HG03378 (cell line): ENCODE measurements around the gene MYO5B.
A peak's percentile ranks its signal among the peaks of the same experiment; 100 is the strongest.
"Not testable (repeated sequence)": the region's sequence is repeated elsewhere in the genome, so short reads cannot be mapped to it uniquely, and the experiment has no call there.

Experiments
- ATAC-seq: cut with Tn5 transposase; IDR thresholded peaks from one replicate; pipeline ENCODE4 v1.9.1; 2021; ENCODE audit warnings: mild to moderate bottlenecking, moderate library complexity; ENCODE audit not compliant: unreplicated experiment

MYO5B gene

DNA sequence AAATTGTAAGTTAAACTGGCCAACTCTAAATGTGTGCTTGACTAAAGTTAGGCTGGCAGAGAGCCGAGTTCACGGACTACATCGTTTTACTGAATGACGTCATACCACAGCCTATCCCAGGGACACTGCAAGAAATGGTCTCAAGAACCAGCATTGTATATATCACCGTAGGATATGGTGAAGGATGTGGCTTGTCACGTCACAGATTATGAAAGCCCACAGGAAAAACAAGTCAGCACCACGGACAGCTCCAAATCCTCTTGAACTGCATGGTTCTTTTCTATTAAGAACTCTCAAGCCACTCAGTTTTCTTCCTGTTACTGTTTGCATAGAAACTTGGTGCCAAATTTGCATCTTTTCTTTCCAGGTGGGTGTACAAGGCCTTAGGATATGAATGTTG, 296.5 kb downstream of the MYO5B start:
- no peak for ATAC-seq

DNA sequence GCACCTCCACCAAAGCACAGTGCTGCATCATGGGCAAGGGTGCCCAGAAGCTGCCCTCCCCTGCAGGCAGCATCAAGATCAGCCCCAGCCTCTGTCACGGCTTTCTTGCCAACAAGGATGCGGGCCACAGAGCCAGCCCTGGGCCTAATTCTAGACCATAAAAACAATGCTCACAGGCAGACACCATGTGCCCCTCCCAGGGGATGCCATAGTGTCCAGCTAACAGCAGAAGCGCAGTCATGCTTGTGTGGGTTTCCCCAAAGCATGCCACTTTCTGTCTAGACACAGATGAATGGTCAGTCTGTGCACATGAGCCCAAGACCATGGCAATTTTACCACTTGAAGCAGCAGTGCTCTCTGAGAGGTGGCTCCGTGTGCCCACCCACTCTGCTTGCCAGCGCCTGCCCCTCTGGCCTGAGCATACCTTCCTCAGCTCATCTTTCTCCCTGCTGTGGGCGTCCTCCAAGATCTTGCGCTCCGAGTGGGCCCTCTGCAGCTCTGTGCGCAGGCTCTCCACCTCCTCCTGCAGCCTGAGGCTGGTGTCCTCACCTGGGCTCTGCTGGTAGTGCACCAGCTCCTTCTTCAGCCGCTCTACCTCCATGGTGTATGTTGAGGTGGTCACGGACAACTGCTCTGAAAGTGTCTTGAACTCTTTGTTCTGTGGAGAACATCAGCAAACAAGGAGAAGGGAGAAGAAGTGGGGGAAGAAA, 300.3 kb downstream of the MYO5B start:
- no peak for ATAC-seq

DNA sequence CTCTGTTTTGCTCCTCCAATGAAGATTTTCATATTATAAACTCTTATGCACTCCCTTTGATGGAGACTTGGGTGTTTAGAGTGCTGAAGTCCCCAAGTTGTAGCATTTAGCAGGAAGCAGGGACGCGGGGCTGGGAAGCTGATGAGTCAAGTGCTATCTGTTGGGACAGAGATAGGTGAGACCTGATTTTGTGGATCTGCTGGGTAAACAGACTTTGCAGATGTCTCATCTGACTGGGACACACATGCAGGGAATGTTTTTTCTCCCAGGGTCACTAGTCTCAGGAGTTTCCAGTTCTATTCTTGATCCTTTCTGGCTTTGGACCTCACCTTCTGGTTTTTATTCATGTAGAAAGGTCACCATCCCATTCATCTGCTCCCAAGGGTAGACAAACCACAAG, 301.9 kb downstream of the MYO5B start:
- no peak for ATAC-seq

DNA sequence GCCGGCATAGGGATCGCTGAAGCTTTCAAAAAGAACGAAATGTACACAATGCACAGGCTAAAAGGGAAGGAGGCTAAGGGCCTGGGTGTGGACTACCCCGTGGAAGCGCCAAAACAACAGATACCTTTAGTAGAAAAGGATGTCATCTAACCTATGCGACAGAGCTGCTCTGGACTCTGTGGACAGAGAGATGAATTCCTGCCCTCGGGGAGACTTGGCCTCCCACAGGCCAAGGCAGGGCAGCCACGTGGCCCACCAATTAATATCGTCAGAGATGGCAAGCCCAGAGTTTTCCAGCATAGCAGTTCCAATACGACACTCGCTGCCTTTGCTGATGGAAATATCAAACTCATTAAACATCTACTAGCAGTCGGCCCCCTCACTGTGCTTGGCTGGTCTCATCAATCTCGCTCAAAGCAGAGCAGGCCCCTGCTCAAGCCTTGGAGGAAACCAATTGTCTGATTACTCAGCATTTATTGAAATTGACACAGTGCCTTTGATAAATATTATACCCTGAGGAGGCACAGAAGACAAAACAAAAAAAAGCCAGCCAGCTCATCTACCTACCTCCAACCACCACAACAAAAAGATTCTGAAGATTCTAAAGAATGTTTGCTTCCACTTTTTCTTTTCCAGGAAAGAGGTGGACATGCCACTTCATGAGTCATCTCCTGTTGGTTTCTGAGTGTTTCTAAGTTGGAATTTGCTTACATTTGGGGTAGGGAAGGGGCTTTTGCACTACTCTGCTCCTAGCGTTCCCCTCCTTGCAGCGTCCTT, 302.6 kb downstream of the MYO5B start:
- no peak for ATAC-seq

DNA sequence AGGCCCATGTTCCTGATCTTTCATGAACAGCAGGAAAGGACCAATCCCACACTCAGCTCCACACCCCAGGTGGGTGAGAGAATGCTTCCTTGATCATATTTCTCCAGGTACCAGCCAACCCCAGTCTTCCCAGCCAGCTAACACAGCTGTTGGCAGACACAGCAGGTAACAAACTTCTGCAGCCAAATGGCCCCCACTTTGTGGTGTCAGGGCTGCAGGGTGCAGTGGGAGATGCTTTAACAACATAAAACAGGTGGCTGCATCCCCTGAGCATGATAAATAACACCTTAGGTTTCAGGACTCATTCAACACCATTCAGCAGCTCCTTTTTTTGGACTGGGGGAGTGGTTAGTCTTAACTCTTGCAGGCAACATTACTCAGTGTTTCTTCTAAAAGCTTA, 304.9 kb downstream of the MYO5B start:
- ATAC-seq = no peak

DNA sequence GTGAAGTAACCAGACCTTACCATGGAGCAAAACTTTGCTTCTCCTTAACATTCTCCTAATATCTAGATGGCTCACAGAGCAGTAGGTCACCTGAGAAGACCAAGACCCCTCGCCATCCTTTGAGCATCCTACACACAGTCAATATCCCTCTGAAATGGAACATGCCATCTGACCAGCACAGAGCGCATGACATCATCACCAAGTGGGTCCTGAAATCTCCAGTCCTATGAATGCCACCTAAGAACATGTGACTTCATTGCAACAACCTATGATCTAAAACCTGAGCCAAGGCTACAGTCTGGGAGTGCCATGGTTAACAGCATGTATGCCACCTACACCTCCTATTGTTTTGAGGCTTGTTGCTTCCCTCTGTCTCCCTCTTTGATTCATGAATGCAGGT, 305.4 kb downstream of the MYO5B start:
- not testable (repeated sequence) for ATAC-seq

DNA sequence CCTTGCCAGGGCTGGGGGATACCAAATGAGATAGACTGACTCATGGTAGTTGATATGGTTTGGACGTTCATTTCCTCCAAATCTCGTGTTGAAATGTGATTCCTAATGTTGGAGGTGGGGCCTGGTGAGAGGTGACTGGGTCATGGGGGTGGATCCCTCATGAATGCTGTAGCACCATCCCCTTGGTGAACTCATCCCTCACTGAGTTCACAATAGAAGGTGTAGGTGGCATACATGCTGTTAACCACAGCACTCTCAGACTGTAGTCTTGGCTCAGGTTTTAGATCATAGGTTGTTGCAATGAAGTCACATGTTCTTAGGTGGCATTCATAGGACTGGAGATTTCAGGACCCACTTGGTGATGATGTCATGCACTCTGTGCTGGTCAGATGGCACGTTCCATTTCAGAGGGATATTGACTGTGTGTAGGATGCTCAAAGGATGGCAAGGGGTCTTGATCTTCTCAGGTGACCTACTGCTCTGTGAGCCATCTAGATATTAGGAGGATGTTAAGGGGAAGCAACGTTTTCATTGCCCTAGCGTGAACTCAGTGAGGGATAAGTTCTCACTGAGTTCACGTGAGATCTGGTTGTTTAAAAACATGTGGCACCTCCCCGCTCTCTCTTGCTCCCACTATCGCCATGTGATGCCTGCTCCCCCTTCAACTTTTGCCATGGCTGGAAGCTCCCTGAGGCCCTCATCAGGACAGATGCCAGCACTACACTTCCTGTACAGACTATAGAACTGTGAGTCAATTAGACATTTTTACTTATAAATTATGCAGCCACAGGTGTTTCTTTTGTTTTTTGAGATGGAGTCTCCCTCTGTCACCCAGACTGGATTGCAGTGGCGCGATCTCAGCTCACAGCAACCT, 307.8 kb downstream of the MYO5B start:
- no peak for ATAC-seq

DNA sequence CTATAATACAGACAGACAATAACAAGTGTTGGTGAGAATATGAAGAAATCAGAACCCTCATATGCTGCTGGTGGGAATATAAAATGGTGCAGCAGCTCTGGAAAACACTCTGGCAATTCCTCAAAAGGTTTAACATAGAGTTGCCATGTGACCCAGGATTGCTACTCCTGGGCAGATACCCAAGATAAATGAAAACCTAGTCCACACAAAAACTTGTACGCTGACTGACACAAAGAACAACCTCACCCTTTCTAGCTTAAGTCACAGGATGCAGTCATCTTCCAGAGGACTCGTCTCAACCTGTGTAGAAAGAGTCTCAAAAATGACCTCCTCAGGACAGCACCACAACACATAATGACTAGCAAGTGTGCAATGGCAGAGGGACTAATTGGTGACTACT, 310.0 kb downstream of the MYO5B start:
- ATAC-seq = no peak

DNA sequence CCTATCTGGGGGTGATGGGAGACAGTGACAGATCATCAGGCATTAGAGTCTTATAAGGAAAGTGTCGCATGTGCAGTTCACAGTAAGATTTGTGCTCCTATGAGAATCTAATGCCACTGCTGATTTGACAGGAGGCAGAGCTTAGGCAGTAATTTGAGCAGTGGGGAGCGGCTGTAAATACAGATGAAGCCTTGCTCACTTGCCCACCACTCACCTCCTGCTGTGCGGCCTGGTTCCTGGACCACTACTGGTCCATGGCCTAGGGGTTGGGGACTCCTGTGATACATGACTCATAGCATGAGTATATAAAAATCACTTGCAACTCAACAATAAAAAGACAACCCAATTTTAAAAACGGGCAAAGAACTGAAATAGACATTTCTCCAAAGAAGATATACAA, 310.5 kb downstream of the MYO5B start:
- no peak for ATAC-seq

DNA sequence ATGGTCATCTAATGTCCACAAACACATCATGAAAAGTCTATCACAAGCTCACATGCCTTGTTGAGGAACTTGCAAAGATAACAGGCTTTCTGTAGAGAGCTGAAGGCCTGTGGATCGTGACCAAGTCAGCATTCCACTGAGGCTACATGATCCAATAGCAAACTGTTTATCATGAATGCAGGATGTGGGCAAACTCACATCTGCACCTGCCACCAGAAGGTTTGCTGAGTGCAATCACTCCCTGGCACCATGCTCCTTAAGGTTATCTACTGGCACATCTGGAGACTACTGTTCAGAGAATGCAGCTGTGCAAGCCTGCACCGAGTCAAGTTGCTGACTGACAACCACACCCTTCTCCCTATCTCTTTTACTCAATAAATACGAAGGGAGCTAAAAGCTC, 314.3 kb downstream of the MYO5B start:
- ATAC-seq = no peak

DNA sequence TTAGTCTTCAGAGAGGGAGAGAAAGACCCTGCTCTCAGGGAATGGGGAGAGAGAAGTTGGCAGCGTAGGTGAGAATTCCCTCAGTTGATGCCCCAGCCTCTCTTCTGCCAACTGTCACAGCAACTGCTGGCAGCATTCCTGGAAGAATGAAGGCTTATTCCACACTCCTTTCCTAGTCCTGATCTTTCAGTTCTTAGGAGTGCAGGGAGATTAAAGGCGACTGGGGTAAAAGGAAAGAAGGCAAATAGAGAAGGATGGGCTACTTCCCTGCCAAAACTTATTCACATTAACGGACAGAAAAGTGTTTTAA, 315.7 kb downstream of the MYO5B start:
- no peak for ATAC-seq

DNA sequence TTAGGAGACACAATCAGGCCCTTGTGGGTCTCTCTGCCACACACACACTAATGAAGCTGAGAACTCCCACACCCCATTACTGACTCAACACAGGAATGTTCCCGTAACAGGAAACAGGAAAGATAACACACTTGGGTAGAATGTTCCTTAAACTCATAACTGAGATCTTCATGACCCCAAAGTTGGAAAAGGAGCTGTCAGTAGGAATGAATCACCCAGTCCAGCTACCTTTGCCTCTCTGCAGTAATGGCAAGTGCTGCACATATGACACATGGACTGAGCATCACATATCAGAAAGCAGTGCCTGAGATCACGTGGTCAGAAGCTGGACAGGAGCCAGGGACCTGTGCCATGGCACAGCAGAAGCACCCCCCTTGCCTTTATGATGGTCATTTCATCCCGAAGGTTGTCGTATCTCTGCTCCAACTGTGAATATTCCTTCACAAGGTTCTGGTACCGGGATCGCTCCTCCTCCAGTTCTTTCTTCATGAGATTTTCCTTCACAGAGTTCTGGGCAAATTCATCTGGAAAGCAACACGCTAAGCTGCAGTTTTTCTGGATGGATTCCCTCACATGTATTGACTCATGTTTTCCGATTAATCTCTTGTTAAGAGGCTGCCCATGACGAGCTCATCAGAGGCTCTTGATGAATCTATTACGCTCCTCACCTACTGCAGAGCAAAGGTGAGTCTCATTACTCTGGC, 316.2 kb downstream of the MYO5B start:
- no peak for ATAC-seq

DNA sequence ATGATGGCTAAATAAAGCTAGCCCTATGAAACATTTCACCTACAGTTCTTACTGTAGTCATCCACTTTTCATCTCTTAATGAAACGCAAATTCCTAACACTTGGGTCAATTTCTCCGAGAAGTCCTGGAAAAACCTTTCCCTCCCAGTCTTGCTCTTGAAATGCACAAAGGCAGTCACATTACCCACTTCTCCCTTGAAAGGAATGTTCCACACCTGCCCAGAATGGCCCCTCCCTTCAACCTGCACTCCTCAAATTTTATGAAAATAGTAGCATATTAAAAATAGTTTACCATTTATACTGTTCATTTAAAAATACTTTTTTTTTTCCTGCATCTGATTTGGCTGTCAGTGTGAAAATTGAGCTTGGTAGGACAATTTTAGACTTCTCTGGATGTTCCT, 316.9 kb downstream of the MYO5B start:
- no peak for ATAC-seq

DNA sequence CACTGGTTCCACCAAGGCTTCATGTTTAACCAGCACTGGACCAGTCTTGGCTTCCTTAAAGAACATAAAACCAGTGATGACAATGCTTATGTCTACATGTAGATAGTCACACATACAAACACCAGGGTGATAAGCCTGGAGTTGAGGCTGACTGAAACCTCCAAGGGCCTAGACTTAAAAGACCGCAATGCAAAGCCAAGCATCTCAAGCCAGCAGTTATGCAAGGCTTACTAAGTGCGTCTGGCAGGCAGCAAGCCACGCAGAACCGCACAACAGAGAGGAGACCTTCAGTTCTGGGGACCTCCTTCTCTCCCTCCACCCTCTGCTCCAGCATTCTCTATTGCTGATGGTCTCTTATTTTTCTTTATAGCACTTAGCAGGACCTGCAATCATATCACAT, 318.4 kb downstream of the MYO5B start:
- no peak for ATAC-seq

DNA sequence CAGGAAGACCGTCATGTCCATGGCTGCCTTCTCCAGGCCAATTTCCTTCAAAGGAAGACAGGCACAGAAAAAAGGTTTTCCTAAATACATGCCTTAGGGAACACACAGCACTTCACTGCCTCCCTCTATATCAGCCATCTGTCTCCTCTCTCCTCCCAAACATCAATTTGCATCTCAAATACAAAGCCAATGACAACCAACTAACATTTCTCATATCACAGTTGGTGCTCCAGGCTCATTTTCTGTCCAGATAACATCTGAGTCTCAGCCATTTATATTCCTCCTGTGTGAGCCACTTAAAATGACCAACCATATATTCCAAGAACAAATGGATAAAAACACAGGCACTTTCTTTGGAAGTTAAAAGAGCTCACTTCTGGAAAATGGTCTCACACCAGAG, 319.2 kb downstream of the MYO5B start:
- ATAC-seq = no peak

DNA sequence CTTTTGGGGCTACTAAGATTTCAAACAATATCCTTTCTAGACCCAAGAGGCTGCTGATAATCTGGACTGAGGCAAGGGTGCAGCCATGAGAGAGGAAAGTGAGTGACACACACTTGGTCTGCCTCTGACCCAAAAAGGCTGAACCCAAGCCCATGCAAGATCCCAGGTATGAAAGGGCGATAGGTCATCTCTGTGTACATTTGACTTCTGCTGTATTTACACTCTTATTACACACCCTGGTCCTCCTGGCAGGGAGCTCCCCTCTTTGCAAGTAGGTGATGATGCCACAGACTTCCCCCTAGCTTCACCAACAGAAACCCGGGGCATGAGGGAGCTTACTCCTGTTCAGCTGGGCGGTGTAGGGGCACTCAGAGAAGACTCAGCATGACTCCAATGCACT, 319.8 kb downstream of the MYO5B start:
- no peak for ATAC-seq

DNA sequence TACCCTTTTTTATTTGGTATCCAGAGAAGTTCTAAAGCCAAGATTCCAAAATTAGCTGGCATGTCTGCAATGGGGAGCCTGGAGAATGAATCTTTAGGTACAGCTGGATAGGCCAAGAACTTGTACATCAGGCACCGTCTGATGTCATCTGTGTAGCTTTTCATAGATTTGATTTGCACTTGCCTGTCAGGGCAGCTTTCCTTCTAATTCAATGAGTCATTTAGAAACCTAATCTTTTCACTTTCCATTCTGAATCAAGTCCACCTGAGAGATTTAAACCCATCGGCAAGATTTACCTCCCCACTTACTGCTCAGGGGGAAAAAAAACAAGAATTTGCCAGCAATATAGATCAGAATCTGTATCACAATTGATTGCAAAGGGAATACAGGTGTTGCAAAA, 320.7 kb downstream of the MYO5B start:
- ATAC-seq = peak; percentile 47

DNA sequence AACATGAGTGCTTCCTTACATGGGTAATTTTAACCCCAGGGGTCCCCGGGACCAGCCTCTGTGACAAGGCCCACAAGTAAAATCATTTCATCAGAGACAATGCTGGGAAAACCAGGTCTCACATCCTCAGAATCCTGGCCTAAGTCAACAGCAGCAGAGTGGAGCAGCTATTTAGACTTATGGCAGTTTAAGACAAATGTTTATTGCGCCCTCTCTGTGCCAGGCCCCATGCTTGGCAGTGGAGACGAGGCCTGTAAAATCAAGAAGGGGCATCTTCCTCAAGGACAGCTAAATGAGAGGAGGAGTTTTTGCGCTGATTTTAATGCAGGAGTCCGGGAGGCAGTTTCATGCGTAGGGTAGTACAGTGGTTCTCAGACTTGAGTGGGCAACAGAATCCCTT, 325.6 kb downstream of the MYO5B start:
- ATAC-seq = no peak

DNA sequence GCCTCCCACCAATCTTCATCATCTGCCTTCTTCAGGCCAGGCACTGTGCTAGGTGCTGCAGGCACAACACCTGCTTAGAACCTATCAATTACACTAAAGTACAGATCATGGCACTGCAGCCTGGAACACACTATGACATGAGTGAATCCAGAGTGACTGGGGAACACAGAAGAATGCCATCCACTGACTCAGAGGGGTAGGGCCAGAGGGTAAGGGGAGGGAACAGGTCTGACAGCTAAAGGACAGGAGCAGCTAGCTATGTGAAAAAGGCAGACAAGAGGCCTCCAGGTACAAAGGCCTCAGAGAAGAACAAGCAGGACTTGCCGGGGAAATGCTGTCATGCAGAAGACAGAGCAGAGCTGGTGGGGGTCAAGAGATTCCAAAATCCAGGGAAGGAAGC, 328.3 kb downstream of the MYO5B start:
- ATAC-seq = no peak

DNA sequence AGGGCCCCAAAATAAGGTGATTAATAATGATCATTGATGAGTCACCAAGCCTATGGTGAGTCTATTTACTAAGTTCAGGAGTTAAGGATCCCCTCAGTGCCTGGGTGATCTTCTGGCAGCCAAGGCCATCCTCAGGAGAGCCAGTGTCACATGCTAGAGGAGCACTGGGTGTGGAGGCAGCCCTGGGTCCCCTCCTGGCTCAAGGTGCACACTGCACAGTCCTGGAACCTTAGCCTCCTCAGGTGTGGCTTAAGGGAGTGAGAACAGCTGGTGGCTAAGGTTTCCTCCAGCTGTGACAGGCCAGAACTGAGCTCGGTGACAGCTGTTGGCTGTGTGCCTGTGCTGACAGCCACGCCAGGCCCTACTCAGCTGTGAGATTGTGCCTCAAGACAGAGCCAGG, 329.5 kb downstream of the MYO5B start:
- no peak for ATAC-seq
